Liver (tissue), 9 donors: Measurements from ENCODE around the gene NDRG4. TPM values are rescaled to one million over a fixed set of nuclear protein-coding genes. Genes with fewer than 3 reads are reported as not detected.

Source experiments
- DNase-seq: peaks from one replicate; pipeline ENCODE4 v3.0.0-alpha.2; 2017; ENCODE audit warnings: low spot score
- H3K27ac ChIP-seq, 2 donors: one replicate each; pipeline ENCODE4 v1.7.0; 2013; ENCODE audit warnings: inconsistent platforms in 2 of 2, low read length in 2 of 2, control low read depth in 1 of 2, low read depth in 1 of 2, mild to moderate bottlenecking in 1 of 2
- H3K27me3 ChIP-seq, 4 donors: one replicate each; pipeline versions ENCODE4 v1.6.1 to v1.7.0; 2013; ENCODE audit warnings: low read length in 3 of 4, inconsistent platforms in 1 of 4, mild to moderate bottlenecking in 1 of 4, moderate library complexity in 1 of 4; ENCODE audit not compliant: control insufficient read depth in 4 of 4, insufficient read depth in 4 of 4
- H3K36me3 ChIP-seq, 4 donors: one replicate each; pipeline versions ENCODE4 v1.6.1 to v1.7.0; 2013; ENCODE audit warnings: low read length in 3 of 4, mild to moderate bottlenecking in 3 of 4, low read depth in 1 of 4, moderate library complexity in 1 of 4; ENCODE audit not compliant: control insufficient read depth in 4 of 4, insufficient read depth in 3 of 4
- H3K4me1 ChIP-seq, 4 donors: one replicate each; pipeline versions ENCODE4 v1.6.1 to v1.7.0; 2013; ENCODE audit warnings: low read length in 3 of 4, mild to moderate bottlenecking in 3 of 4, moderate library complexity in 1 of 4; ENCODE audit not compliant: control insufficient read depth in 4 of 4, insufficient read depth in 4 of 4
- H3K4me3 ChIP-seq, 3 donors: one replicate each; pipeline versions ENCODE4 v1.6.1 to v1.7.0; 2013; ENCODE audit warnings: low read length in 3 of 3, control low read depth in 1 of 3, low read depth in 1 of 3, mild to moderate bottlenecking in 1 of 3
- H3K9ac ChIP-seq, 2 donors: one replicate each; pipeline ENCODE4 v1.7.0; 2013; ENCODE audit warnings: low read length in 2 of 2, mild to moderate bottlenecking in 2 of 2, moderate library complexity in 2 of 2, control low read depth in 1 of 2, low read depth in 1 of 2
- H3K9me3 ChIP-seq, 4 donors: one replicate each; pipeline versions ENCODE4 v1.6.1 to v1.7.0; 2013; ENCODE audit warnings: low read length in 3 of 4; ENCODE audit not compliant: control insufficient read depth in 4 of 4
- EGR1 ChIP-seq, 2 donors: IDR thresholded peaks; 2 replicates each; pipeline ENCODE4 v1.6.1; 2016 to 2018; ENCODE audit warnings: antibody characterized with exemption in 2 of 2, low read depth in 2 of 2
- FOXA1 ChIP-seq: IDR thresholded peaks from 2 replicates; pipeline ENCODE4 v1.6.1; 2016; ENCODE audit warnings: antibody characterized with exemption
- FOXA2 ChIP-seq: IDR thresholded peaks from 2 replicates; pipeline ENCODE4 v1.6.1; 2016; ENCODE audit warnings: antibody characterized with exemption
- GABPA ChIP-seq, 2 donors: IDR thresholded peaks in 1 of 2; conservative IDR thresholded peaks in 1 of 2; 2 replicates each; pipeline ENCODE4 v1.6.1; 2016; ENCODE audit warnings: antibody characterized with exemption in 2 of 2, mild to moderate bottlenecking in 1 of 2, moderate library complexity in 1 of 2
- HNF4A ChIP-seq, 2 donors: conservative IDR thresholded peaks; 2 replicates each; pipeline ENCODE4 v1.6.1; 2016; ENCODE audit warnings: antibody characterized with exemption in 2 of 2, mild to moderate bottlenecking in 2 of 2
- HNF4G ChIP-seq: IDR thresholded peaks from 2 replicates; pipeline ENCODE4 v1.6.1; 2016; ENCODE audit warnings: antibody characterized with exemption
- JUND ChIP-seq, 2 donors: IDR thresholded peaks; 2 replicates each; pipeline ENCODE4 v1.6.1; 2016; ENCODE audit warnings: antibody characterized with exemption in 2 of 2
- NR2F2 ChIP-seq: IDR thresholded peaks from 2 replicates; pipeline ENCODE4 v1.6.1; 2016; ENCODE audit warnings: antibody characterized with exemption
- RAD21 ChIP-seq, 2 donors: IDR thresholded peaks; 2 replicates each; pipeline ENCODE4 v1.6.1; 2016; ENCODE audit warnings: antibody characterized with exemption in 2 of 2, mild to moderate bottlenecking in 2 of 2
- RXRA ChIP-seq, 2 donors: IDR thresholded peaks; 2 replicates each; pipeline ENCODE4 v1.6.1; 2017 to 2018; ENCODE audit warnings: antibody characterized with exemption in 2 of 2, mild to moderate bottlenecking in 1 of 2
- SP1 ChIP-seq: IDR thresholded peaks from 2 replicates; pipeline ENCODE4 v1.6.1; 2018; ENCODE audit warnings: antibody characterized with exemption, mild to moderate bottlenecking
- TAF1 ChIP-seq: conservative IDR thresholded peaks from 2 replicates; pipeline ENCODE4 v1.6.1; 2016; ENCODE audit warnings: antibody characterized with exemption, mild to moderate bottlenecking
- YY1 ChIP-seq: IDR thresholded peaks from 2 replicates; pipeline ENCODE4 v1.6.1; 2016; ENCODE audit warnings: antibody characterized with exemption, mild to moderate bottlenecking
- WGBS: extraction: QIAGEN DNeasy Blood & Tissue Kit; methylation state at CpG from one replicate; pipeline ENCODE4 v1.1.7; 2013; 5-methylcytosine and 5-hydroxymethylcytosine counted together
- polyA plus RNA-seq, 2 donors: library from polyadenylated mRNA; stranded (reverse) in 1 of 2; unstranded in 1 of 2; fragments of 200-250 nt in 1 of 2; fragments of >200 nt in 1 of 2; fragmentation: Nextera tagmentation in 1 of 2; extraction: Ambion mirVana in 1 of 2; gene quantifications; one replicate each; pipeline versions ENCODE4 v1.2.1 to v1.2.3, GENCODE V29; 2013 to 2015
- total RNA-seq, 2 donors: library from RNA; depleted of rRNA; stranded (reverse); fragments of >200 nt; gene quantifications; one replicate each; pipeline ENCODE4 v1.2.3, GENCODE V29; 2014
- TF ChIP-seq, protein P1 (sequence below): fragments of 150-350 bp; IDR thresholded peaks from 2 replicates; pipeline ENCODE4 v1.5.1; 2017; ENCODE audit warnings: improper control_type of control experiment, low read depth, low read length; ENCODE audit not compliant: missing input control
- TF ChIP-seq, protein P2 (sequence below): IDR thresholded peaks from 2 replicates; pipeline ENCODE4 v1.6.1; 2016; ENCODE audit warnings: antibody characterized with exemption, mild to moderate bottlenecking
- TF ChIP-seq, protein P3 (sequence below): IDR thresholded peaks from 2 replicates; pipeline ENCODE4 v1.6.1; 2016; ENCODE audit warnings: antibody characterized with exemption
- TF ChIP-seq, protein P4 (sequence below): IDR thresholded peaks from 2 replicates; pipeline ENCODE4 v1.6.1; 2016; ENCODE audit warnings: antibody characterized with exemption
- TF ChIP-seq, protein P5 (sequence below): IDR thresholded peaks from 2 replicates; pipeline ENCODE4 v1.6.1; 2016; ENCODE audit warnings: antibody characterized with exemption
- donor health status: healthy.
- donor health status: healthy.
- donor health status: healthy.
- donor health status: healthy.
- donor health status: healthy.

Gene NDRG4
- total and polyA plus RNA-seq, 4 donors, result 0.40 to 1.1 (median 0.86) TPM

DNA sequence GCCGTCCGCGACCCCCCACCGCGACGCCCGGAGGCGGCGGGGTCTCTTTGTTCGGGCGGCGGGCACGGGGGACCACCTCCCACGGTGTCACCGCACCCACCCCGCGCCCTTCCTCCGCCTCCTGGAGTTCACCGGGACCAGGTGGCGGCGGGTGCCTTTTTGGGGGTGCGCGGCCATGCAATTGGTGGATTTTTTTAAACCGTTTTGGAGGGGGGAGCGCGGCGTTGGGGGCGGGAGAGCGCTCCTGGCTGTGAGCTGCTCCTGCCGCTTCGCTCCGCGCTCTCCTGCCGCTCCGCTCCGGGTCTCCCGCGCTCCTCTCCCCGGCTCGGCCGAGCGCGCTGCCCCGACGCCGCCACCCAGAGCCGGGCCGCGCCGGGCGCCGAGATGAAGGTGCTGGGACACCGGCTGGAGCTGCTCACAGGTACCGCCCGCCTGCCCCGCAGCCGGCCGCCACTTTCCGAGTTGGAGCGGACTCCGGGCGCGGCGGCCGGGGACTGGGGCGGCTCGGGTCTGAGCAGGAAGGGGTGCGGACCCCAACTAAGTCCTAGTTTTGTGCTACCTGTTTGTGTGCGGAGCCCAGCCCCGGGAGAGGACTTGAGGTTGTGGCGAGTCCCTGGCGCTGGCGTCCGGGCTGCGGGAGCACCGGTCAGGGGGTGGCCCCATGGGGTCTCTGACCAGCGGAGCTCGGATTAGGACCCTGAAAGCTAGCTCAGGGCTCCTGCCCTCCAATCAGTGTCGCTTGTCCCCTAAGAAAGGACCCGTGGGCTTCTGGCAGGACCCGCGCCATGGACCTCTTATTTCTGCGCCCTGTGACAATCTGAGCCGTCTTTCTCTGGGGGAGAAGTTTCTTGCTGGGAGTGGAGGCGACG, 35.7 kb upstream of the NDRG4 start:
- Histone ChIP-seq H3K9ac (no peak overlapping the region), H3K9me3 (no peaks in the 10 kb centered on the region), H3K27ac (no peak overlapping the region), H3K4me1 (peaks cover 5 to 19% (median 12%) of the 10 kb centered on the region in 4 donors), H3K4me3 (peak overlapping the region in 1 of 3 donors; percentile 60), H3K27me3 (peaks cover 0 to 11% (median 6%) of the 10 kb centered on the region in 4 donors), H3K36me3 (no peaks in the 10 kb centered on the region)
- no peak for DNase-seq
- TF ChIP-seq FOXA2 (no peak), YY1 (no peak), FOXA1 (no peak), HNF4A (conservative IDR thresholded peaks at IDR 0.05) (no peak), RXRA (IDR thresholded peaks at IDR 0.05) (no peak), NR2F2 (no peak), RAD21 (IDR thresholded peaks at IDR 0.05) (no peak), HNF4G (no peak), GABPA (IDR thresholded peaks at IDR 0.05 in 1 of 2, conservative IDR thresholded peaks at IDR 0.05 in 1 of 2) (no peak), SP1 (no peak), JUND (IDR thresholded peaks at IDR 0.05) (no peak), TAF1 (no peak), EGR1 (IDR thresholded peaks at IDR 0.05; ENCODE audit: low read depth in 2 of 2) (no peak)
- TF ChIP-seq, protein P1, sequence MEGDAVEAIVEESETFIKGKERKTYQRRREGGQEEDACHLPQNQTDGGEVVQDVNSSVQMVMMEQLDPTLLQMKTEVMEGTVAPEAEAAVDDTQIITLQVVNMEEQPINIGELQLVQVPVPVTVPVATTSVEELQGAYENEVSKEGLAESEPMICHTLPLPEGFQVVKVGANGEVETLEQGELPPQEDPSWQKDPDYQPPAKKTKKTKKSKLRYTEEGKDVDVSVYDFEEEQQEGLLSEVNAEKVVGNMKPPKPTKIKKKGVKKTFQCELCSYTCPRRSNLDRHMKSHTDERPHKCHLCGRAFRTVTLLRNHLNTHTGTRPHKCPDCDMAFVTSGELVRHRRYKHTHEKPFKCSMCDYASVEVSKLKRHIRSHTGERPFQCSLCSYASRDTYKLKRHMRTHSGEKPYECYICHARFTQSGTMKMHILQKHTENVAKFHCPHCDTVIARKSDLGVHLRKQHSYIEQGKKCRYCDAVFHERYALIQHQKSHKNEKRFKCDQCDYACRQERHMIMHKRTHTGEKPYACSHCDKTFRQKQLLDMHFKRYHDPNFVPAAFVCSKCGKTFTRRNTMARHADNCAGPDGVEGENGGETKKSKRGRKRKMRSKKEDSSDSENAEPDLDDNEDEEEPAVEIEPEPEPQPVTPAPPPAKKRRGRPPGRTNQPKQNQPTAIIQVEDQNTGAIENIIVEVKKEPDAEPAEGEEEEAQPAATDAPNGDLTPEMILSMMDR, result no peak
- TF ChIP-seq, protein P2, sequence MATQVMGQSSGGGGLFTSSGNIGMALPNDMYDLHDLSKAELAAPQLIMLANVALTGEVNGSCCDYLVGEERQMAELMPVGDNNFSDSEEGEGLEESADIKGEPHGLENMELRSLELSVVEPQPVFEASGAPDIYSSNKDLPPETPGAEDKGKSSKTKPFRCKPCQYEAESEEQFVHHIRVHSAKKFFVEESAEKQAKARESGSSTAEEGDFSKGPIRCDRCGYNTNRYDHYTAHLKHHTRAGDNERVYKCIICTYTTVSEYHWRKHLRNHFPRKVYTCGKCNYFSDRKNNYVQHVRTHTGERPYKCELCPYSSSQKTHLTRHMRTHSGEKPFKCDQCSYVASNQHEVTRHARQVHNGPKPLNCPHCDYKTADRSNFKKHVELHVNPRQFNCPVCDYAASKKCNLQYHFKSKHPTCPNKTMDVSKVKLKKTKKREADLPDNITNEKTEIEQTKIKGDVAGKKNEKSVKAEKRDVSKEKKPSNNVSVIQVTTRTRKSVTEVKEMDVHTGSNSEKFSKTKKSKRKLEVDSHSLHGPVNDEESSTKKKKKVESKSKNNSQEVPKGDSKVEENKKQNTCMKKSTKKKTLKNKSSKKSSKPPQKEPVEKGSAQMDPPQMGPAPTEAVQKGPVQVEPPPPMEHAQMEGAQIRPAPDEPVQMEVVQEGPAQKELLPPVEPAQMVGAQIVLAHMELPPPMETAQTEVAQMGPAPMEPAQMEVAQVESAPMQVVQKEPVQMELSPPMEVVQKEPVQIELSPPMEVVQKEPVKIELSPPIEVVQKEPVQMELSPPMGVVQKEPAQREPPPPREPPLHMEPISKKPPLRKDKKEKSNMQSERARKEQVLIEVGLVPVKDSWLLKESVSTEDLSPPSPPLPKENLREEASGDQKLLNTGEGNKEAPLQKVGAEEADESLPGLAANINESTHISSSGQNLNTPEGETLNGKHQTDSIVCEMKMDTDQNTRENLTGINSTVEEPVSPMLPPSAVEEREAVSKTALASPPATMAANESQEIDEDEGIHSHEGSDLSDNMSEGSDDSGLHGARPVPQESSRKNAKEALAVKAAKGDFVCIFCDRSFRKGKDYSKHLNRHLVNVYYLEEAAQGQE, result no peak
- TF ChIP-seq, protein P3, sequence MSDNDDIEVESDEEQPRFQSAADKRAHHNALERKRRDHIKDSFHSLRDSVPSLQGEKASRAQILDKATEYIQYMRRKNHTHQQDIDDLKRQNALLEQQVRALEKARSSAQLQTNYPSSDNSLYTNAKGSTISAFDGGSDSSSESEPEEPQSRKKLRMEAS, result no peak
- TF ChIP-seq, protein P4, sequence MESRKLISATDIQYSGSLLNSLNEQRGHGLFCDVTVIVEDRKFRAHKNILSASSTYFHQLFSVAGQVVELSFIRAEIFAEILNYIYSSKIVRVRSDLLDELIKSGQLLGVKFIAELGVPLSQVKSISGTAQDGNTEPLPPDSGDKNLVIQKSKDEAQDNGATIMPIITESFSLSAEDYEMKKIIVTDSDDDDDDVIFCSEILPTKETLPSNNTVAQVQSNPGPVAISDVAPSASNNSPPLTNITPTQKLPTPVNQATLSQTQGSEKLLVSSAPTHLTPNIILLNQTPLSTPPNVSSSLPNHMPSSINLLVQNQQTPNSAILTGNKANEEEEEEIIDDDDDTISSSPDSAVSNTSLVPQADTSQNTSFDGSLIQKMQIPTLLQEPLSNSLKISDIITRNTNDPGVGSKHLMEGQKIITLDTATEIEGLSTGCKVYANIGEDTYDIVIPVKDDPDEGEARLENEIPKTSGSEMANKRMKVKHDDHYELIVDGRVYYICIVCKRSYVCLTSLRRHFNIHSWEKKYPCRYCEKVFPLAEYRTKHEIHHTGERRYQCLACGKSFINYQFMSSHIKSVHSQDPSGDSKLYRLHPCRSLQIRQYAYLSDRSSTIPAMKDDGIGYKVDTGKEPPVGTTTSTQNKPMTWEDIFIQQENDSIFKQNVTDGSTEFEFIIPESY, result no peak
- TF ChIP-seq, protein P5, sequence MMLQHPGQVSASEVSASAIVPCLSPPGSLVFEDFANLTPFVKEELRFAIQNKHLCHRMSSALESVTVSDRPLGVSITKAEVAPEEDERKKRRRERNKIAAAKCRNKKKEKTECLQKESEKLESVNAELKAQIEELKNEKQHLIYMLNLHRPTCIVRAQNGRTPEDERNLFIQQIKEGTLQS, result no peak
- WGBS, result 5% methylated on average over 86 of the region's 86 CpGs
